Measurements from ENCODE around the gene AQP12A. TPM values are rescaled to one million over a fixed set of nuclear protein-coding genes. Genes with fewer than 3 reads are reported as not detected.

The AQP12A gene
- total RNA-seq, 1 donor from 2014 or later, result not detected

DNA sequence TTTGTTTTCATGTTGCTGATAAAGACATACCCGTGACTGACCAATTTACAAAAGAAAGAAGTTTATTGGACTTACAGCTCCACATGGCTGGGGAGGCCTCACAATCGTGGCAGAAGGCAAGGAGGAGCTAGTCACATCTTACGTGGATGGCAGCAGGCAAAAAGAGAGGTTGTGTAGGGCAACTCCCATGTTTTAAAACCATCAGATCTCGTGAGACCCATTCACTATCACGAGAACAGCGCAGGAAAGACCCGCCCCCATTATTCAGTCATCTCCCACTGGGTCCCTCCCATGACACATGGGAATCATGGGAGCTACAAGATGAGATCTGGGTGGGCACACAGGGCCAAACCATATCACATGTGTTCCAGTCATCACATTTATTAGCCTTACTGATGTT is 16.8 kb downstream of the AQP12A start:
- no peak for DNase-seq

DNA sequence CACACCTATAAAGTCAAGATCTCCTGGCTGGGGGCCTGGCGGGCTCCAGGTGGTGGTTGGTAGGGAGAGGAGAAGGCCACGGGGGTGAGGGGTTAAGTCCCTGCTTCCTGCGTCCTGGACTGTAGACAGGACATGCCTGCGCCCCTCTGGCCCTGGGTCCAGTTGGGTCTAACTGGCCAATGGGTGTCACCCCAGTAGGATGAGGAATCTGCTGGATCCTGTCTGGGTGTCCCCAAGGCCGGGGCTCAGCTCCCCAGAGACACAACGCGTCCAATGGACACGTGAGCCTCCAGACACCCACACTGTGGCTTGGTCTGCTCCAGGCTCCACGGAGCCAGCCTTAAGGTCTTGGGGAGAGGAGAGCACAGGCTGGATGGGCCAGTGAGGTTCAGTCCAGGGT is 19.6 kb downstream of the AQP12A start:
- no peak for DNase-seq

DNA sequence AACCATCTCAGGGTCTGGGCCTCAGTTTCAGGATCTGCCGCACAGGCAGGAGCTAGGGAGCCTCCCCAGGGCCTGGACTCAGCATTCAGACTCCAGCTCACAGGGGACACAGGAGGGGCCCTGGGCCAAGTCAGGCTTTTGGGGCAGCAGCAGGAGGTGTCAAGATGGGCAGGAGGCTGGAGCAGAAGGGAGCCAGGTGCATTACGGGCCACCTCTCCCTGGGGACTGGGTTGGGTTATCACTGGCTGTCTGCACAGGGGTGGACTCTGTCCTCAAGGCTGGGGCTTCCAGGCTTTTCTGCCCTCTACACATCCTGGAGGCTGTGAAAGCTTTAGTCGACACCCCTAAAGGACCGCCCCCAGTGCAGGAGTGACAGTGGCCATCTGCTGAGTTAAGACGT is 20.0 kb downstream of the AQP12A start:
- DNase-seq, result no peak

DNA sequence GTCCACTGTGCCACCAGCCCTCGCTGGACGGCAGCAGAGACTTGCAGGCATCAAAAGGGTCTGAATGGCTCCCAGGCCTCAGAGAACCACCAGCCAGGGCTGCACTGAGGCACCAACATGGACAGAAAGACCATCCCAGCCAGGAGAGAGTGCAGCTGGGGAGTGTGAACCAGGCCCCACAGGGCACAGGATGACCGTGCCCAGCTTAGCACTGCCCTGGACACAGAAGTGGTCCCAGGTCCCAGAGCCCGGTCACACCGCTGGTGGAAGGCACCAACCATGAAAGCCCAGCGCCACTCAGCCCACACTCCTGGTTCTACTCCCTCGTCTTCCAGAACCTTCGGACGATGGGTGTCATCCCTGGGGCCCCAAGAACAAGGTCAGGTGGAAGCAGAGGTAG is 20.5 kb downstream of the AQP12A start:
- no peak for DNase-seq

DNA sequence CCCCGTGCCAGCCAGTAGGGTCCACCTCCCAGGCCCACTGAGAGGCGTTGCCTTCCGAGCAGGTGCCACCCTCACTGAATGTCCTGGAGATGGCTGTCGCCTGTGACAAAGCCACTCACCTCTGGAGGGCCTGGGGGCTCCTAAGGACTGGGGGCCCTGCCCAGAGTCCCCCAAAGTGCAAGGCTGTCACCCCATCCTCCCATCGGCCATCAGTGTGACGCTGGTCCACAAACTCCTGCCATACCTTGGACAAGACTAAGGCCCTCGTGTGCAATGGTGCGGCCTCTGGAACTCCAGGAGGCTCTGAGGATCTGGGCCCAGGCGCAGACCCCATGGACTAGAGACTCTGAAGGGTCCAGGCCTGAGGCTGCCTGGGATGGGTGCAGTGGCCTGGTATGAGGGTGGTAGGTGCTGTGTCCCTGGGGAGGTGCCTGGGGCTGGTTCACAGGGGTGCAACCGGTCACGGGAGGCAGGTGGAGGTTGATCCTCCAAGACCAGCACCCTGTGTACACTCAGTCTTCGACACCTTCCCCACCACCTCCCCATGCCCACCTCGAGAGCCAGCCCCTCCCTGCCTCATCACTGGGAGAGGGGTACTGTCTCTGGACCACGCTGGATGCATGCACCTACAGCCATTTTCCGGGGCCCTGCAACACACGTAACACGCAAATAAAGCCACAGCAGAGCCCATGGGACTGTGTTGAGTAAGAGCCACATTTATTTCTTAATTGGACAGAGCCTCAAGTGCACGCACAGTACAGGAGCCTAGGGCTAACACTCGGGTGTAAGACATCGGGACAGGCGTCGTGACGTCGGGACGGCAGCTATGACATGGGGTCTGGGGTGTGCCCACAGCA is 21.6 kb downstream of the AQP12A start:
- no peak for DNase-seq

DNA sequence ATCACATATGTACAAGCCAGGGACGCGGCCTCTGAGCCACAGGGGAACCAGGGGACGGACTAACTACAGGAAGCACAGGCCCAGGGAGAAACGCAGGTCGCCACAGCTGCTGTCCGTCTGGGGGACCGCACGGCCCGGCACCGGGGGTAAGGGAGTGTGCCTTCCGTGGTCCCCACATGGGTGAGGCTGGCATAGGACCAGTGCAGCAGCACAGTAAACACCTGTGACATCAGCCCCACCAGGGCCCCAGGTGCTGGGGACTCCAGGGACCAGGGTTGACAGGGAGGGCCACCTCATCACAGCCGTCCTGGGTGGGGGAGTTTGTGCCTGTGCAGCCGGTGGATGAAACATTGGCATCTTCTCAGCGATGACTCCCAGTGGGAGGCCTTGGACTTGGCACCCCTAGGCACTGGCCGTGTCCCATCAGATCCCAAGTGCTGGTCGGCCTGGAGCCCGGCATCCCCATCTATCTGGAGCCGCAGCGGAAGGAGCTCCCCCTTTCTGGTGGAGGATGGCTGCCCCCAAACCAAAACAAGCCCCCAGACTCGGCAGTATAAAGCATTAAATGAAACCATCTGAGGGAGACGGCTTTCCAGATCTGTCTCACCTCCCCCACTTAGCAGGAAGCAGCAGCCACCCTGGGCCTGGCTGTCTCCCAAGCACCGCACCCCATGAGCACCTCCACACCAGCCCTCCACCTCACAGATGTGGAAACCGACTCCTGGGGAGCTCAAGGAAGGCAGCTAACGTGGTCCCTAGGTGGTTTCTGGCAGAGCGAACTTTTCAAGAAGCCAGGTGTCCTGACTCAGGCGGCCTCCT is 22.5 kb downstream of the AQP12A start:
- DNase-seq, result no peak

DNA sequence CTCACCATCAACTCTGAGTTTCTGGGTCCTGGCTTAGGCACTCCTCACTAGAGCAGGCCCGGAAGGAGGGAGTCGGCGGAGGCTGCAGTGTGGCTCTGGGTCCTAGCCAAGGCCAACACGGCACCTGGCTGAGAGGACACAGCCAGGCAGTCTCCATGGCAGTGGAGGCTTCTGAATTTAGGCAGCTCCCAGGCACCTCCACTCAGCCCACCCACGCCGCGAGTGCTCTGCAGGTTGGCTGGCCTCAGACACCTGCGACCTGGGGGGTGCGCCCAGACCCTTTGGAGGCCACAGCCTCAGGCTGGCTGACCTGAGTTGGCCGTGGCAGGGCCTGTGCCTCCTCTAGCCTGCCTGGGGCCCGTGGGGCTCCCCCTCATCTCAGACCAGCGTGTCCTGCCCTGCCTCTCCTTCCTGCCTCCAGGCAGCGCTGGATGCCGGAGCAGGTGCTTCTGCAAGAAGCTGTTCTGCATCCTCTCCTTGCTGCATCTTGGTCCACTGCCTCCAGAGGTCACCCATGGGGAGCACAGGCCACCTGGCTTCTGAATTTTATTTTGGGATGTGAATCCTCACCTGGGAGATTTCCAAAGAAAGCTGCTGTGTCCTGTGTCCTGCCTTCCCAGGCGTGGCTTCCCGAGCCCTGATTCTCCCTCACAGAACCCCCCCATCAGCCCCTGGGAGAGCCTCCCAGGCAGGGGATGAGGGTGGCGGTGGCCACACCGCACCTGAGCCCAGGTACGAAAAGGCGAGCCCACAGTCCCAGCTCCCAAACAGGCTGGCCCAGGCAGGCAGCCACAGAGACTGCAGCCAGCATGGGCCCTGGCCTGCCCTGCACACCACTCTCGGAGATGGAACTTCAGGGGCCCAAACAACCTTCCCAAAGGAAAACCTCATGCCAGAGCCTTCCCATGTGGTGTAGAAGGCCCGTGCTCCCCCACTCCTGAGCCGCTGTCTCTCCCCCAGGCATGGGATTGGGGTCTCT is 23.4 kb downstream of the AQP12A start:
- DNase-seq, result no peak

DNA sequence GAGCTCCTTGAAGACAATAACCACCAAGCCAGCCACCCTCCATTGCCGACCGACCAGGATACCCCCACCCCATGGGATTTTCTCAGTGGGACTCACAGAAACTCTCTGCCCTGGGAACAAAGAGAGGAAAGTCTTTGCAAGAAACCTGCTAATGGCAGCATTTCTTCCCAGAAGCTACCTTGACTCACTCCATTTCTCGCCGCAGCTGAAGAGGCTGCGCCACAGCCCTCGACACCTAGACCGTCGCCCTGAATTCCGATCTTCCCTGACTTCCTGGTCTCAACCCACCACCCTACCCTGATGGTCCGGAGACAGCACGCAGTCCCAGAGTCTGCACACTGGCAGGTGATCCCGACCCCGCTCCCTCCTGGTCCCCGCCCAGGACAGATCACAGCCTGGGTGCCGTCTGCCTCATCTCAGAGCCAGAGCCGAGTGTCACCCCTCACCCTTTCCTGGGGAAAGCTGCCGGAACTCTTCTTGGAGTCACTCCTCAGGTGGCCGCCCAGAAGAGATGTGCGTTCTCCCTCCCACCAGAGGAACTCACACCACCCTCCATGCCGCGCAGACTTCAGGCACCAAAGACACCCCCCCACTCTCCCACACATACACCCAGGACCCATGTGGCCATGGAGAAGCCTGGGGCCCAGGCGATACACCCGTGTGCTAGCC is 24.6 kb downstream of the AQP12A start:
- no peak for DNase-seq

DNA sequence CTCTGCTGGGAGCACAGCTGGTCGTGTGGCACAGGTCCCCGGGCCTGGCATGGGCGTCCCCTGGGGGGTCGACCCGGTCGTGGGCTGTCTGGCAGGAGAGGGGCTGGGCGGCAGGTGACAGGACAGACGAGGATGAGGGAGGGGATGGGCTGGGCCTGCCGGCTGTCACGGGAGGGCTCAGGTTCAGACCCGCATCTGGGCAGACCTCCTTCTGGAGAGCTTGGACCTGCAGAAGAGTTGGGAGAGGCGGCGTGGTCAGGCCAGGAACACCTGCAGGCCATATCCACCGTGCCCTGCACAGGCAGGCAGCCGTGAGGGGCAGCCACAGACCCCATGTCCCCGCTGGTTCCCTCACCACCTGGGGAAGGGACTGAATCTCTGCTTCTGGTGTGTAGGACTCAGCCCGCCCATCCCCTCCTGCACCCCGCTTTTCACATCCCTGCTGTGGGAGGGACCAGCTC is 25.5 kb downstream of the AQP12A start:
- no peak for DNase-seq

DNA sequence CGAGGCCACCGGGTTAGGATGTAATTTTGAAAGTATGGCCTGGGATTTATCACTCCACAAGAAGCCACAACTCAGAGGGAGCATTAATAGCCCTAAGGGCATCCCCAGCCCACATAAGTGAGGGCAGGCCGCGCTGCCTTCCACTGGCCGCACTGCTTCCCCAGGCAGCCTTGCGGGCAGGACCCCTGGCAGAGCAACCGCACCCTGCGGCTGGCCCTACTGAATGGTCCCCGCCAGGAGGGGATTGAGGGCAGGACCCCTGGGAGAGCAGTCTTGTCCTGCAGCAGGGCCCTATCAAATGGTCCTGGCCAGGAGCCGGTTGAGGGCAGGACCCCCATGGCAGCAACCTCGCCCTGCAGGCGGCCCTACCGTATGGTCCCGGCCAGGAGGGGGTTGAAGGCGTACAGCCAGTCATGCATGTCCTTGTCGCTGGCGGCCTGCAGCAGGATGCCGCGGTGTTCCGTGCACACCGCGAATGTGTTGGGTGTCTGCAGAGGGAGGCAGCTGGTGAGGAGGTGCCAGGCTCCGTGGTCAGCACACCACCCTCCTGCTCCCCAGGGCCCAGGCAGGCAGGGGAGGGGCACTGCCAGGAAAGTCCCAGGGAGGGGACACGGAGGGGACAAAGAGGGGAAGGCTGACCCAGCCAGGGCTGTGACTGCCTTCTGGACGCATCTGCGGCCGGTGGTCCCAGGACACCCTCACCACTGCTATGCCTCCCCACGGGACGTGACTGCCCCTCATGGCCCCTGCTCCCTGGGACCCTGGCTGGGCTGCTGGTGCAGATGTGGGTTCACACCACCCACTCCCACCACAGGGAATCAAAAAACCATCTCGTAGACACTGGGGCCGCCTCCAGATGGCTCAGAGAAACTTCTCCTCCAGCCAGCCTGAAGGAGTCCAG is 26.3 kb downstream of the AQP12A start:
- no peak for DNase-seq

DNA sequence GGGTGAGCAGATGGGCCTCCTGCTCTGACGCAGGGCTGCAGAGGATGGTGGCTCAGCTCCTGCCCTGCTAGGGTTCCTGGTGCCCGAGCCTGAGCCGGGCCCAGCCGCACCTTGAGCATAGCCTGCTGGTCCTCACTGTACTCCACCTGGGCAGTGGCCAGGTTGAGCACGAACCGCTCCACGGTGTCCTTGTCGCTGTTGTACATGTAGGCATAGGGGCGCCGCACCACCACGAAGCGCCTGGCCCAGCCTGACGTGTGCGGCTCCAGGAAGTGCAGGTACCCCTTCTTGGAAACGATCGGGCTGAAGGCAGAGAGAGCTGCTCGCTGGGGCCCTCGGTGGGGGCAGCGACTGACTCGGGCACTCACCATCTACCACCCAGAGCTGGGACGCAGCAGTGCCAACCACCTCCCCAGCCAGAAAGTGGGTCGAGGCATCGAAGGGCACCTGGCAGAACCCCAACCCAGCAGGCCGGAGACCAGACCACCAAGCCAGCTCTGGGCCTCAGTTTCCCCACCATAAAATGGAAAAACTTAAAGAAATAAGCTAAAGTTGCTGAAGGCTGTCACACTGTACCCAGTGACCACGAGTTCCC is 27.3 kb downstream of the AQP12A start:
- no peak for DNase-seq

DNA sequence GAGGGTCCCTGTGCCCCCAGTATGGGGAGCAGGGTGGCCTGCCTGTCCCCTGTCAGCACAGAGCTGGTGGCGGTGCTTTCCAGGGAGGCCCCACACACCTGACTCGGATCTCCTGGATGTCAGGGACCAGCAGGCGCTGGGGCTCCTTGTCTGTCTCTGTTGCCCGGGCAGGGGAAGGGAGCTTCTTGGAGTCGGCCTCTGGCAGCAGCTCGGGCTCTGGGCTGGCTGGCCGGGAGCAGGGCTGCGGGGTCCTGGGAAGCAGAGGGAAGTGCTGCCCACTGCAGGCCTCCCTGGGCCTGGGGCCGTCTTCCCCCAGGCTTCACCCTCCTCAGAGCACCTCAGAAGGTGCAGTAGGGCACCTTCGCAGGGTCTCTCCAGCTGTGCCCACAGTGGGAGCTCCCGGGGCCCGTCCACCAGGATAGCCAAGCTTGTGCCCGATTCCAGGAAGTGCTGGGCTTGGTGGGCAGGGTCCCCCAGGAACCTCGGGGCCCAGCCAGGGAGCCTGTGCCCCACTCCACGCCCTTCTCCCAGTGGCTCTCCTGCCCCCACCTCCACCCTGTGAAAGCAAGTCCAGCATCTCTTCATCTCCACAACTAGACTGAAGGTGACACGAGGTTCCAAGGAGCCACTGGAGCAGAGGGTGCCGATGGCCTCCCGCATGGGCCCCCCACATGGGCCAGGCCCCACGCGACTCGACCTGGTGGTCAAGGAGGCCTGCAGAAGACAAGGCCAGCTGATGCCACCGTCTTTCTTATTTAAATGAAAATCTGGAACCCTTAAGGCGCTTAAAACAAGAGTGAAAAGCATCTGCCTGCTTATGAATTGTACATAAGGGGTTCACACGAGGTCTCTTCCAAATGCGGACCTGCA is 28.2 kb downstream of the AQP12A start:
- DNase-seq, result no peak

DNA sequence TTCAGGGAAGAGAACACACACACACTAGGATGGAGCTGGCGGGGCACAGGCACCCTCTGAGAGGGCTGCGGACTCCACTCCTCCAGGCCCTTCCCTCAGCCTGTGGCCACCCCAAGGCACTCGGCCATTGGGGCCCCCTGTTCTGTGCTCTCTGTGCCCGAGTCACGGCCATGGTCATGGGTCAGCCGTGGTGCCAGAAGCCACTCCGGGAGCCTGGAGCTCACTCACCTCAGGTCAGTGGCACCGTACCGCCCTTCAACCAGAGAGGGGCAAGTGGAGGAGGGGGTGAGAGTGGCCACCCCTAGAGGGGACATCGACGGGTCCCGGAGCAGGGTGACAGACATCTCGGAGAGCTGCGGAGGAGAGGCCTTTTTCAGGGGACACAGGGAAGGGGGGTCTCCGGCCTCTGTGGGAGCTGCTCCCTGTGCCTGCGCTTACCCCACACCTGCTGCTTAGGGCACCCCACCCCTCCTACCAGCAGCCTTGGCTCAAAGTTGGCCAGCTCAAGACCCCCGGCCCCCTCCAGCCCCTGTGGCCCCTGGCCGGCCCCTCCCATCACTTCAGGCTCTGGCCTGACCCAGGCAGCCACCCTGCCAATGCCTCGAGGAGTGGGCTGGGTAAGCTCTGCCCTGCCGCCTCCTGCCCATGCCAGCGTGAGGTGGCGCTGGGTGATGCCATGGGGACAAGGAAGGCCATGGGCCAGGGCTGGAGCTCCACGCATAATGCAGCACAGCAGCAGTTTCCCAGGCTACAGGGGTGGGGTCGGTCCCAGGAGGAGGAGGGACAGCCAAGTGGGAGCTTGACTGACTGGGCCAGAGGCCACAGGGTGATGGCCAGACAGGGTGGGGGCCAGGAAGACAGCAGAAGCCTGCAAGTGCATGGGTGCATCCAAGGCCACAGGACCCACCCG is 29.3 kb downstream of the AQP12A start:
- no peak for DNase-seq

DNA sequence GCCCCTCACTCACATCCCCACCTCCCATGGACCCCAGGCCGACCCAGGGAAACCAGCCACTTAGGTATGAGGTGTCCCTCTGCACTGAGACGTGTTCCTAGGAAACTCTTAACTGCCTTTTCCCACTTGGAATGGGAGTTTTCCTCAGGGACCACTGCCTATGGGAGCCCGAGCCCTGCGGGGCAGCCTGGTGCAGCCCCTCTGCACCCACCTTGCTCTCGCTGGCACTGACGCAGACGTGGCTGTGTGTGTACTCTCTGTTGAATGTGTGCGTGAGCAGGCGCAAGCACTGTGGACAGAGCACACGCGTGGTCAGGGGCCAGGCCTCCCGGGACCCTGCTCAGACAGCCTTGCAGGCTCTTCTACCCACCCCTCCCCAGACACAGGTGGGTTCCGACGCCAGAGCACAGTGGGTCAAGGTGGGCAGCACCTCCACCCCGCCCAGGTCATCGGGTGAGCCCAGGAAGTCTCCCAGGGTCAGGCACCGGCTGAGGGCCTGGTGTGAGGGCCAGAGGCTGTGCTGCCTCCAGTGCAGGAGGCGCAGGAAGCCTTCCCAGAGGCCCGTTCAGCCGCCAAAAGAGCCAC is 30.0 kb downstream of the AQP12A start:
- no peak for DNase-seq

DNA sequence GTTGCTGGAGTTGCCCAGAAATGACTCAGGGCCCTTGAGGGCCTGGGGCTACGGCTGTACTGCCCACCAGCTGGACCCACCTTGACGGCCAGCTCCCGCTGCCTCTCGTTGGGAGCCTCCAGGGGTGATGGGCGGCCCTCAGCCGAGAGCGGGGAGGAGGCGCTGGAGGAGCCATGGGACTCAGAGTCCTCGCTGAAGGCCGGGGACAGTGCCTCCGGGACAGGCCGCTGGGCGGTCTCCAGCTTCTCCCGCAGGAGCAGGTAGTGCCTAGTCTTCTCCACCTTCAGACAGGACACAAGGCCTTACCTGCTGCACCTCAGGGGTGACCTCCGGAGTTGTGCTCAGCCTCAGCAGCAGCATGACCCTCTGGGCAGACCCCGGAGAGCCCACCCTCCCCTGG is 30.7 kb downstream of the AQP12A start:
- no peak for DNase-seq

DNA sequence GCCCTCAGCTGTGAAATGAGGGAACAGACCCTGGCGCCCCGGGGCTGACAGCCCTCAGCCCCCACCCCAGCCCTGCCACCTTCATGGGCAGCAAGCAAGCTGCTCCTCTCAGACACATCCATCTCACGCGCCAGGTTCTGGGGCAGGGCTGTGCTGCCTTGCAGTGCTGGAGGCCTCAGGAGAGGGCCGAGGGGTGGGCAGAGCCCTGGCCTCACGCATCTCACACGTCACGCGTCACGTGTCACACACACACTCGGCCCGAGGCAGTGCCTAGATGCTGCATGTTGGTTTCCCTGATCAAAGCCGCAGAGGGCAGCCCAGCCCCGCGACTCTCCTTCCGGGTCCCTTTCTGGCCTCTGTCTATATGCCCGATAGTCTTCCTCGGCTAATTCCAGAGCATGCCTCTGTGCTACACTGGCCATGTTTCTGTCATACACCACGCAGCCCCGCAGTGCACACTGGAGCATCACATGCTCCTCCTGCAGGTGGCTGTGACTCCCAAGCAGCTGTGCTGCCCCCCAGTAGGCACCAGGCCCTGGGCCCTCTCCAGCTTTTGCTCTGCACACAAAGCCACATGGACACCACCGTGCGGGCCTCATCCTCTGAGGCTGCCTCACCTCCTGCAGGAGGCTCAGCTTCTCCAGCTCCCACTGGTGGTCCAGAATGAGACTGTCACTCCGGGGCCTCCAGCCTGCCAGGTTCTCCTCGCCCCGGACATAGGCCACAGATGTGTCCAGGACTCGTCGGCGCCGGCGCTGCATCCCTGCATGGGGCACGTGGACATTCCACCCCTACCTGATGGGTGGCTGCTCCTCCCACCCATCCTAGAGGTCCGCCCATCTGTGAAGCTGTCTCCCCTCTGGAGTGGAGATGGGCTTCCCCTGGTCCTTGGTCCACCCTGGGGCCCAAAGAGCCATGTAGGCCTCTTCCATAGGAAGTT is 31.4 kb downstream of the AQP12A start:
- no peak for DNase-seq

DNA sequence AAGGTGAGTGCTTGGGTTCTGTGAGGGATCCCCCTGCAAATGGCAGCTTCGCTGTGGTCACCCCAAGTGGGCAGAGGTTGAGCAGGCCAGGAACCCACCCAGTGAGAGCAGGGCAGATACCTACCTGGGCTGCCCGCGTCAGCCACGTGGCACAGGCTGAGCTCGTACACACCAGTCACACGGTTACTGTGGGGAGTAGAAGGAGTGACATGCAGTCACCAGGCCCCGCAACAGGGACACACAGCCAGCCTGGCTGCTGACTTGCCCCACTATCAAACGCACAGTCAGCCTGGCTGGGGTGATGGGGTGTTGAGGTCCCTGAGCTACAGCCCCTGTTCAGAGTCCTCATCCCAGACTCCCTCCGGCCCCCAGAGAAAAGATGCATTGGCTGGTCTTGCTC is 32.2 kb downstream of the AQP12A start:
- no peak for DNase-seq
